ENCODE results near the gene LSM14B. TPM values are rescaled to one million over a fixed set of nuclear protein-coding genes. Genes with fewer than 3 reads are reported as not detected.

Gene LSM14B
- total and polyA plus RNA-seq, 7 donors: 26.4 to 67.0 (median 54.2) TPM

DNA sequence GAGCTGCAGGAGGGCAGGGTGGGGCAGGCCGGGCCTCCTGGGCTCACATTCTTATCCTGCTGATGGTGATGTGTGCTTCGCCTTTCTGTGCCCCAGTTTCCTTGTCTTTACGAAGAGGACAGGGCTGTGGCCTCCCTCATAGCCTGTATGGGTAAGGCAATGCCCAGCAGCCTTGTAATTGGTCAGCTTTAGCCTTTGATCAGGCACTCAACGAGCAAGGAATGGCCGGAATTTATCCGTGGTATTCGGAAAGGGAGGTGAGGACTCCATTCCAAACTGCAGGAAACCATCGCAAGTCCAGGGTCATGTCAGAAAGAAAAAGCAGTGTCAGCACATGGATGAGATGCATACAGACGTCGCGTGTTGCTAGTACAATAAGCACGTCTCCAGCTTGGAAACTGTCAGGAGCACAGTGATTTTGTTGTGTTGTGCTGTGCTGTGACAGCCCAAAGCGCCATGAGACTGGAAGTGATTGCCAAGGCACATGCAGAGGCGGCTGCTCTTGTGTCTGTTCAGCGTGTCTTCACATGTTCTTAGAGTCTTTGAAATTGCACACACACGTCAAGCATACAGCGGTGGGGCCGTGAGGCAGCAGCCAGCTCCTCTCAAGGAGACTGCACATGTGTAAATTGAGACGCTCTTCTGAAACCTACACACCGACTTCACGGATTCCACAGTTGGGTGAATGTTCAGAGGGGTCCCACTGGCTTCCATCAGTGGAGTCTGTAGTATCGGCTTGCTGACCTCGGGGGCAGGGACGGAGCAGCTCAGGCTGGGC is 27.4 kb downstream of the LSM14B start:
- DNase-seq (no peak), ATAC-seq (peak in 2 of 4 donors; percentile 26 to 28)
- intact Hi-C loops (cut with DNase I): no loop called here
- Histone ChIP-seq H3K4me3 (no peak overlapping the region), H3K27ac (no peak overlapping the region), H3K27me3 (ENCODE audit: insufficient read depth in 3 of 3, low read length in 2 of 3) (no peaks in the 10 kb centered on the region), H3K36me3 (ENCODE audit: insufficient read depth in 1 of 2, low read depth in 1 of 2) (peaks cover 0 to 7% of the 10 kb centered on the region in 2 donors), H3K9me3 (no peaks in the 10 kb centered on the region), H3K4me1 (peaks cover 23% of the 10 kb centered on the region)
- TF ChIP-seq CTCF (IDR thresholded peaks at IDR 0.05): no peak
- WGBS, 3 donors: 53 to 69% (median 60%) methylated on average over 24 of the region's 24 CpGs

GRCh38 chr20:62150310-62150575 is 28.0 kb downstream of the LSM14B start:
- Histone ChIP-seq H3K27ac (no peak overlapping the region), H3K27me3 (ENCODE audit: insufficient read depth in 3 of 3, low read length in 2 of 3) (no peaks in the 10 kb centered on the region), H3K9me3 (no peaks in the 10 kb centered on the region), H3K36me3 (ENCODE audit: insufficient read depth in 1 of 2, low read depth in 1 of 2) (peaks cover 0 to 9% of the 10 kb centered on the region in 2 donors), H3K4me3 (no peak overlapping the region), H3K4me1 (peaks cover 19% of the 10 kb centered on the region)
- 92 to 94% (median 93%) methylated on average over 11 of the region's 11 CpGs for WGBS, 3 donors
- no peak for TF ChIP-seq CTCF (IDR thresholded peaks at IDR 0.05)
- DNase-seq (no peak), ATAC-seq (no peak)
- intact Hi-C loops (cut with DNase I): no loop called here

- Histone ChIP-seq H3K4me3 (no peak overlapping the region), H3K36me3 (ENCODE audit: insufficient read depth in 1 of 2, low read depth in 1 of 2) (peaks cover 0 to 9% of the 10 kb centered on the region in 2 donors), H3K4me1 (peaks cover 19% of the 10 kb centered on the region), H3K27me3 (ENCODE audit: insufficient read depth in 3 of 3, low read length in 2 of 3) (no peaks in the 10 kb centered on the region), H3K27ac (no peak overlapping the region), H3K9me3 (no peaks in the 10 kb centered on the region)
- intact Hi-C loops (cut with DNase I): no loop called here
- DNase-seq (no peak), ATAC-seq (no peak)
- WGBS, 3 donors: 86 to 92% (median 89%) methylated on average over 11 of the region's 11 CpGs
- TF ChIP-seq CTCF (IDR thresholded peaks at IDR 0.05): no peak
Observed at GRCh38 chr20:62151225-62151624, 28.9 kb downstream of the LSM14B start.

DNA sequence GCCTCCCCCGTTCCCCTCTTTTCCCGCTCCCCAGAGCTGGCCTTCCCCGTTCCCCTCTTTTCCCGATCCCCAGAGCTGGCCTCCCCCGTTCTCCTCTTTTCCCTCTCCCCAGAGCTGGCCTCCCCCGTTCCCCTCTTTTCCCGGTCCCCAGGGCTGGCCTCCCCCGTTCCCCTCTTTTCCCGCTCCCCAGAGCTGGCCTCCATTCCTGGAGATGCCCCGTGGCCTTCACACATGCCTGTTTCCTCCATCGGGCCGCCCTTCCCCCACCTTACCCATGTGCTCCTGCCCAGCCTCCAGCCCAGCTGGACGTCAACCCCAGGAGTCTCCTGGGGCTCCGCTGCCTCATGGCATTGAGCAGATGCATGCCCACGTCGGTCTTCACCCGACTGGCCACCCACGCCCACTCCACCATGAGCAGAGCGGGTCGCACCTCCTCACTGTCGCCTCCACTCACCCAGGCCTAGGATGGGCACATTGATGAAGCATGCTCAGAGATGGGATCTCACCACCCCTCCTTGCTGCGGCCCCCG is 29.6 kb downstream of the LSM14B start:
- DNase-seq: no peak
- Histone ChIP-seq H3K36me3 (ENCODE audit: insufficient read depth in 1 of 2, low read depth in 1 of 2) (peaks cover 0 to 9% of the 10 kb centered on the region in 2 donors), H3K4me3 (no peak overlapping the region), H3K27ac (no peak overlapping the region), H3K9me3 (no peaks in the 10 kb centered on the region), H3K27me3 (ENCODE audit: insufficient read depth in 3 of 3, low read length in 2 of 3) (no peaks in the 10 kb centered on the region), H3K4me1 (peaks cover 23% of the 10 kb centered on the region)
- intact Hi-C loops (cut with DNase I): no loop called here
- WGBS, 3 donors: 78 to 84% (median 84%) methylated on average over 22 to 23 of the region's 23 CpGs
- TF ChIP-seq CTCF (IDR thresholded peaks at IDR 0.05): no peak
- no peak for ATAC-seq
